GM19239 (cell line): Measurements from ENCODE around the gene MEOX1.

Experiments used
- DNase-seq: peaks from one replicate; pipeline ENCODE4 v3.0.0; 2011; ENCODE audit warnings: low spot score; ENCODE audit not compliant: insufficient read length
- FAIRE-seq: peaks from 2 replicates; lab custom pipeline; 2011; peaks lifted over from hg19 to GRCh38; lab: Jason Lieb, UNC

The MEOX1 gene

DNA sequence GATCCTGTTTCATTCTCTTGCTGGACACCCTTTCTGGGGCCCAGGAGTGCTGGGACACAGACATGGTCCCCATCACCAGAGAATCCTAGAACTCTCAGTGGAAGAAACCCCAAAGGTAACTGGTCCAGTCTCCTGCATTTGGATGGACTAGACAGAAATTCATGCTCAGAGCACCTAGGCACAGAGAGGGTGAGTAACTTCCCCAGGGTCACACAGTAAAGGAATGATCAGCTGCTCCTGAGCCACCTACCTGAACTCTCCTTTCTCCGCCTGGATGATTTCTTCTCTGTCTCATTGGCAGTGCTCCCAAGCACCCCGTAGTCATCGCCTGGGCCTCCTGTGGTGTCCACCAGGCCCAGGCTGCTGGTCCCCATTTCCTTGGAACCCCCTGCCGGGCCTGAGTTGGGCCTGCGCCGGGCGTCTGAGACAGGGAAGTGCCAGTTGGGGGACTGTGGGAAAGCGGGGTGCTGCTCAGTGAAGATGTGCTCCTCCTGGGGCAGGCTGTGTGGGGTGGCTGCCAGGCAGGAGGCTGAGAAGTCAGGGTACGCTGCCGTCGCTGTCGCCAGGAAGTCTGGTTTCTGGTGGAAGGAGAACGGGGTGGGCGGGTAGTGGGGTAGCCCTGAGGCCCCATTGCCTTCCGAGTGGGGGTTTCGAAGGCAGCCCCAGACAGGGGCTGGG, 767 bp downstream of the MEOX1 start:
- FAIRE-seq (no peak), DNase-seq (no peak)

DNA sequence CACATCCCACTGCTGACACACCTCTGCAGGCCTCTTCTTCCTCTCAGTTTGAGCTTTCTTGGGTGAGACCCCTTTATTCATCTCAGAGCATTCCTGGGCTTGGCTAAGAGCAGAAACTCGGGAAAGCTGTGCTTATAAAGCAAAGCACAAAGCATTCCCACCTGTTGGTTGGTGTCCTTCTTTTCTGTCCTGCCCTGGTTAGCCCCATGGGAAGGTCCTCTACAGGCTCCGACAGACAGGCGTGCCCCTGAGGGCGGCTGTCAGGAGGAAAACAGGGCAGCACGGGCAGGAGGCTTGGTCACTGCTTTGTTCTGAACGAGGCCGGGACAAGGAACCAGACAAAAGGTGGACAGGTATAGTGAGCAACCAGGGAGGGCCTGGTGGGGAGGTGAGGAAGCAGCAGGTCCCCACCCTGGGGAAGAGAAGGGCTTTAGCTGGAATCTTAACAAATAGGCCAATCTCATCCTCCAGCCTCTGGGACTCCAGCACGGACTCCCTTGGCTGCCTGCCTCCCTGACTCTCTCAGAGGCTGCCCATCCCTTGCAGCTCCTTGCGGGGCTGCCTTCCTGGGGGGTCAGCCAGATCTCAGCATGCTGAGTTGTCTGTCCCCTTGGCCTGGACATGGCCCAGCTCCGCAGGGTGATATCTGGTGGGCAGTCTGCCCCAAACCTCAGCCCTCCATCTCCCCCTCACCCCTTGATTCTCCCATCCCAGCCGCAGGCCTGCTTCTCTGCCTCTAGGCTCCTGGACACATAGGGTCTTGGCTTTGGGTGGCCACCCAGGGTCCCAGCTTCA, 1.7 kb downstream of the MEOX1 start:
- FAIRE-seq = no peak

DNA sequence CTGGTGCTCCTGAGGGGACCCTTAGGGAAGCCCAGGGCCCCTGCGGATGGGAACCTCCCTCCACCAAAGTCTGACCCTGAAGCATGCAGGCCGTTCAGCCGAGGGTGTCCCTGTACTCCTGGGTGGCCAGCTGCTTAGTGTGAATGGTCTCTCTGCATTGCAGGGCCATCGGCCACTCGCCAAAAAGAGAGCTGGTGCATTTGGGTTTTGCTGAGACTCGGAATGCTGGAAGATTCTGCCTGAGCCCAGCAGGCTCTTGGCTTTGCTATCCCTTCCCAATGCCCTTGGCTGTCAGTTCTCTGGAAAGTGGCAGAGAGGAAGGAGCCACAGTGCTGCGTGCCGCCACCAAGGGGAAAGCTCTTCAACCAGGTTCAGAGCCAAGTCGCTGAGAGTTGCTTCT, 2.8 kb downstream of the MEOX1 start:
- DNase-seq (no peak), FAIRE-seq (no peak)

More for the DNA sequence above, 1.7 kb downstream of the MEOX1 start:
- no peak for DNase-seq

DNA sequence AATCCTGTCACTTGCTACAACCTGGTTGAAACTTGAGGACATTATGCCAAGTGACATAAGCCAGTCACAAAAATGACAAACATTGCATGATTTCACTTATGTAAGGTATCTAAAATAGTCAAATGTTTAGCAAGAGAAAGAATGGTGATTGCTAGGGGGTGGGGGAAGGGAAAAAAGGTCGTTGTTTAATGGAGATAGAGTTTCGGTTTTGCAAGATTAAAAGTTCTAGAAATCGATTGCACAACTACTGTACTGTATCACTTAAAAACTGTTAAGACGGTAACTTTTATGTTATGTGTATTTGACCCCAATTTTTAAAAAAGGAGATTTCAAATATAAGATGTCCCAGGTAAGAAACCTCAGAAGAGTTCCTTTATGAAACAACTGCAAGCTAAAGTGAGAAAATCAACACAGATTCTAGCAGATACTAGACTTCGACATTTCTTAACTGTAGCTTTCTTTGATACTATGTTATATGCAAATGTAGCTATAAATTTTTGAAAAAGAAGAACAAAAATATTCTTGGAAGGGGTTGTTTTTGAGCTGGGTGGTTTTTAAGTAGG, 5.9 kb downstream of the MEOX1 start:
- no peak for FAIRE-seq
- DNase-seq = no peak

DNA sequence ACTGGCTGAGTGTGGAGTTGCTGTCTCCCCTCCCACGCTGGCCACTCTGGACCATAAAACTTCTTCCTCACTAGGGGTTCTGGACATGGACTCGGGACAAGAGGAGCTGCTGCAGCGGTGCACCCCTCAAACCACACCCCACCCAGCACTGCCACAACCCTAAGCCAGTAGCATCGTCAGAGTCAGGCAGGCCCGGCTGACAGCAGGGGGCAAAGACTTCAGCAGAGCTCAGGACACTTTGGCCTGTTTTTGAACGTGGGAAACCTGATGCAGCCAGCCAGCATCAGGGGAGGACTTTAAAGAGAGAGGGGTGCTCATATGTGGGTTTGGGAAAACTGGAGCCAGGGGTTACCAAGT, 9.6 kb downstream of the MEOX1 start:
- no peak for FAIRE-seq
- no peak for DNase-seq

DNA sequence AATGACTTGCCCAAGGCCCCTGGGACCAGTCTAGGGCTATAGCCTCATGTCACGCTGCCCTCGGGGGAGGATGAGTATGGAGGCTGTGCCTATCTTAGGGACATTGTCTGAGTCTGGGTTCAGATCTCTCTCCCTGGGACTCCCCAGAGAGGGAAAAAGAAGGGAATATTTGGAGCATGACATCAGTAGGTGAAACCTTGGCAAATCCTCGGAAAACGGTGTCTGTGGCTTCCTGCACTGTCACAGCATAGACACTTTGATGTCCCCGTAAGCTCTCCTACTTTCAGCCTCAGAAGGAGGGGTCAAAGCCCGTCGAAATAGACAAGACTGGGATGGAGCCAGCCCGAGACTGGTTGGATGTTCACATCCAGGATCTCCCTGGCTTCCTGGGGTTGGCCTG, 11.3 kb downstream of the MEOX1 start:
- FAIRE-seq = no peak
- no peak for DNase-seq

DNA sequence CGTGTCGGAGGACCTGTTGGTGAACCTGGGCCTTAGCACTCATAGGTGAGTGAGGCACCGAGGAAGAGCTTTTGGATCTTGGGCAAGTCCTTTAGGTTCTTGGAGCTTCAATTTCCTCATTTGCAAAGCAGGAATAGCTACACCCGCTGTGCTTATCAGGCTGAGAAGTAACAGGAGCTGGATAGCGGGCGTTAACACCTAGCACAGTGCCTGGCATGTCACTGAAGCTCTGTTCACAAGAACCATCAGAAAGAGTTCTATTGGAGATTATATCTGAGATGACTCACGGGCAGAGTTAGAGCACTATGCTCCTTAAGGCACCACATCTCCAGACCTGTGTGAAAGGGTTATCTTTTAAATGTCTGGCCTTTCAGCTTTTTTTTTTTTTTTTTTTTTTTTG, 12.8 kb downstream of the MEOX1 start:
- FAIRE-seq (no peak), DNase-seq (no peak)

DNA sequence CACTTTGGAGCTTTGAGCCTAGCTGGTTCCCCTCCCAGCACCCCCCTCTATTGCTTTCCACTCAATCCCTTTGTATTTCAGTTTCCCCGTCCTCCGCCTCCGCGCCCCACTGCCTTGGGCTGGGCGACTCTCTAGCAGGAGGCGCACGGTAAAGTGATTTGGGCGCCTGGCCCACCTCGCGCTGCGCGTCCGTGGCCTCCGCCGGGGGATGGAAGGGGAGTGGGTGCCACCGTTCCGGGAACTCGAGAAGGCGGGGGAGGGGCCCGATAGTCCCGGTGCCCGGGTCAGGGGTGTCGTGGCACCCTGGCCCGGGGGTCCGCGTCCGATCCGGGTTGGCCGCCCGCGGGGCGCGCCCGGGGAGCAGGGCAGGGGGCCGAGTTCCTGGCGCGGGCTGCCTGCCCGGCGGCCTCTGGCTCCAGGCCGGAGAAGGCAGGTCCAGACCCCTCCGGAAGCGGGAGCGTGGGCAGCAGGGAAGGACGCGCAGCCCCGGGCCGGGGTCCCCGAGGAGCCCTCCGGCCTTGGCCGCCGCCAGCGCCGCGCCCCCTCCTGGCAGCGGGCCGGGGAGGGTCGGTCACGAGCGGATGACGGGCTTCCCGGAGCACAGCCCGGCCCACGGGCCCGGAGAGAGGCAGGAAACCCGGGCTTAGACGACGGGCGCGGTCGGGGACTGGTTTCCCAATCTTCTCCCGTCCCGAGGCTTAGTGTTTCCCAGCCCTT, 15.8 kb downstream of the MEOX1 start:
- FAIRE-seq (no peak), DNase-seq (no peak)

DNA sequence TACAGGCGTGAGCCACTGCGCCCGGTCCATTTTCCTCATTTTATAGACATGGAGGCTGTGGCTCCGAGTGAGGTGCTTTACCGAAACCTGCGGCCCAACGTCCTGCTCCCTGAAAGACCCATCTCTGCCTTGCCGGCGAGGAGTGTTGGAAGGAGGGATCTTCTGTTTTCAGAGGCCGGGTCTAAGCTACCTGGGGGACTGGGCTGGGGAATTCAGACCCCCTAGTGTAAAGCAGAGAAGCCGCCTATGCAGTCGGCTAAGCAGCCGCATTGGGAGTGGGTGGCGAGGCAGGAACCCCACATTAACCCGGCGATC, 16.3 kb downstream of the MEOX1 start:
- DNase-seq (no peak), FAIRE-seq (no peak)

DNA sequence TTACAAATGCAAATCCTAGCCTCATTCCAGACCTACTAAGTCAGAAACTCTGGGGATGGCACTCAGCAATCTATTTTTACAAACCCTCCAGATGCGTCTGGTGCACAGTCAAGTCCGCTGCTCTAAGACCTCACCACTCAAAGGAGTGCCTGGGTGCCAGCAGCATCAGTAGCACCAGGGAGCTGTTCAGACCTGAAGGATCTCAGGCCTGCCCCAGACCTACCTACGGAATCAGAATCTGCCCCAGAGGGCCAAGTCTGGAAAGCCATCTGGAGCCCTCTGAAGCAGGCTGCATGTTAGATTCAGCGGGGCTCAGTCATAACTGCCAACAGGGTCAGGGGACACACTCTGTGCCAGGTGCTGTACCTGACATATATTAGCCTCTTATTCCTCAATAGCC, 17.6 kb downstream of the MEOX1 start:
- FAIRE-seq (no peak), DNase-seq (no peak)

DNA sequence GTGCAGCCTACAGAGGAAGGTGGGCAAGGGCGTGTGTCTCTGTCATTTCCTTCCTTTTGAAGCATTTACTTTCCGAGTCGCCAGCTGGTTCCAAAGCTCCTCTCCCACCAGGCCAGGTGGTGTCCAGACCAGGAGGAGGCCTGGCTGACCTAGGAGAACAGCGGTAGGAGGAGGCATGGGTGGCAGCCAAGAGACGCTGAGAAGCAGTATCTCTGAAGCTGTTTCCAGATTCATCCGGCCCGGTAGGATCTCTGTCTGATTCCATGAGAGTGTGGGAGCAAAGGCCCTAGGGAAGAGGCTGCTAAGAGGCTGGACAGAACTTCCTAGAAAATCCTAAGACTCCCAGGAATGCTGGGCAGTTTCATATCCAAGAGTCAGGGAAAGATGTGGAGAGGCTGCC, 20.3 kb downstream of the MEOX1 start:
- no peak for DNase-seq
- no peak for FAIRE-seq

DNA sequence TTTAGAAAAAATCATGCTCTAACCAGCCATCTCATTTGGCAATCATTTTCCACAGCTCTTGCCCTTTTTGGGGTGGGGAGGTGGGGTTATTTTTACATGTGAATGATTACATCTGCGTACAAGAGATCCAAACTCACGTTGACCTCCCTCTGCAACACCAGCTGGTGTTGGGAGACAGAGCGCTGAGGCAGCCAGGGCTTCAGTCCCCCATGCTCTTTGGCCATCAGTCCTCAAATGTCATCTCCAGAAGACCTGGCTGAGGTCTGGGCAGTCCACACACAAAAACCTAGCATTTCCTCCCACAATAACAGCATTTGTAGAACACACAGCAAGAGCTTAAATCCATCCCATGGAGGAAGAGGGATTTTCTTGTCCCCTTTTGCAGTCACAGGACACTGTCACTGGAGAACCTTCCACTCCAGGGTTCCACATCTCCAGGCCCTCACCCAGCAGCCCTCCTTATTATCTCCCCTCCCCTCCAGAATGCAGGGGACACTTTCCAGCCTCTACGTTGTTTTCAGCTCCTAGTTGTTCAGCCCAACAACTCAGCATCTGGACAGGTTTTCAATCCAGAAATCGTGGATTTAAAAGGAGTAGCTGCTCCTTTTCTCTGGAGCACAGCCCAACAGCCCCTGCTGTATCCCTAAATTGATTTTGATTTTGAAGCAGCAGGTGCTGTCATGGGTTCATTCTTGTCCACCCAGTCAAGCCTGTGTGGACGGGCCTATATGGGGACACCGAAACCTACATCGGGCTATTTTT, 21.1 kb downstream of the MEOX1 start:
- no peak for DNase-seq
- no peak for FAIRE-seq

DNA sequence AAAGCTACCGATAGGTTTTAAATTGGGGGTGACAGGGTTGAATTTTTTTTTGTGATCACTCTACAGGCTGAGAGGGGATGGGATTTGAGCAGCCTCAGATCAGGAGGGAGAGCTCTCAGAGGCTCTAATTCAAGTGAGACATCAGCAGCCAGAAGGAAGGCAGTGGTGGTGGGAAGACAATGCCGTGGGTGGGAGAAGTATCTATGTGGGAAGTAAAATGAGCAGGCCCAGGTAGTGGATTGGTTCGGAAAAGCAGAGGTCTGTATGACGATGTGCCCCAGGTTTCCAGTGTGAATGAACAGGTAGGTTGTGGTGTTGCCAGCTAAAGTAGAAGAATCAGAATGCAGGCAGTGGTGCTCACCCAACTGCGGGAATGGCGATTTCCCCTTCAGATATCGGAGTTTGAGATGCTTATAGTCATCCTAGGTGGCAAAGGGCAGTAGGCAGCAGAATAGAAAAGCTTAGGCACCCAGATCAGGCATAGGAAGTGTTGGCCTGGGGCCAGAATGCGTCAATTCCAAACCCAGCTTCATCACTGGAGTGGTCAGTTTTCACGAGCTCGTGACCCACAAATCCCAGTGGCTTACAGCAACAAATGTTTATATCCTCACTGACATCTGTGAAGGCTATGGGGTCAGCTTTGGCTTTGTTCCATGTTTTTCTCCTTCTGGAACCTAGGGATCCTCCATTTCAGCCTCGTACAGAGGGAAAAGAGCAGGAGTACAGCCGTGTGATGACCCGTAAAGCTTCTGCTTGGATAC, 24.0 kb downstream of the MEOX1 start:
- FAIRE-seq = no peak
- DNase-seq = no peak

DNA sequence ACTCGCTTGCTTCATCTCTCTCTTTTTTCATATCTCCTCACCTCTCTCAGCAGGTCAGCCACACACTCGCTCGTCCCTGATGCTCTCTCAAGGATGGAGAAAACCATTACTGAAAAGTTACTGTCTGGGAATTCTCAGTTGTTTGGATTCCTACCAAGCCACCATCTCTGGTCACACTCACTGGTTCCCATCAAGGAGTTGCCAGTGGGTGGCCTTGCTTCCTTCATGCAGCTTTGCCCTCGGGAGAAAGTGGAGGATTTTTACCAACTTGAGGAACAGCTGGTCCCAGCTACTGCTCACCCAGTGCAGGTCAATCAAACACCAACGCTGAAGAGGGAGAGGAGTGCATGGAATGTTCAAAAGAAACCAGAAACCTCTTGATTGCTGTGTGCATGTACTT, 25.3 kb downstream of the MEOX1 start:
- no peak for DNase-seq
- FAIRE-seq = no peak

DNA sequence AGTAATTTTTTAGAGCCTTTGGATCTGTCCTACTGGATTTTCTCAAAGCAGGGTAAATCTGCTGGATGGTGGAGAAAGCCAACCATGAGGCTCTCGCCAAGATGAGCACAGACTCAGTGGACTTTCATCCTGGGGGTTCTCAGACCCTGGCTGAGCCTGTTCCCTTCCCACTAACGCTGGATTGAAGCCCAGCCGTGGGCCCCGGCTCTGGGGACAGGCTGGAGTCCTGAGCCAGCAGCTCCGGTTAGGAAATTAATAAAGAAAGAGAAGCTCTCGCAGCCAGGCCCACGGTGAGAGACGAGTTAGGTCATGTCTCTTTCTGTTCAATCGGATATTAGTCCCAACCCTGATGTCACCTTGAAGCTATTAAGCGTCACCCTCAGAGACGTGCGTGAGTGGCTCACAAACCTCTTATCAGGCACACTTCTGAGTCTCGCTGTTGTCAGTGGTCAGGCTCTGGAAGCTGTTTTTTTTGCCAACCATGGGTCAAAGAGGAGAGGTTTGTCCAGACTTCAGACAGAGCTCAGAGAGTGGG, 27.1 kb downstream of the MEOX1 start:
- FAIRE-seq (no peak), DNase-seq (no peak)

DNA sequence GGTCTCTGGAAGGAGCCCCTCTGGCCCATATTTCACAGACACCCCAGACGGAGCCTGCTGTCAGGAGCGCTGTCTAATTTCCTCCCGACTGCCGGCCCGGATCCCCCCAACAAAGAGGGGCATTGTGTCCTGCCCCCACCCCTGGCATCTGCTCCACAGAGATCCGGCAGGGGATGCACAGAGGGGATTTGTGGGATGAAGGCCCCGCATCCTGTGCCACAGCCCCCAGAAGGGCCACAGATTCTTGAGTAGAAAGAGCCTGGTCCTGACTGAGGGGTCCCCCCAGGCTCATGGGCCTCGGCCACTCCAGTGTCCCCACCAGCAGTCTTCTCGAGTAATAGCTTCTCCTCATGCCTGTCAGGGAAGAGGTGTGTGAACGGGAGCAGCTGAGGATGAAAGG, 29.5 kb downstream of the MEOX1 start:
- FAIRE-seq (no peak), DNase-seq (no peak)

DNA sequence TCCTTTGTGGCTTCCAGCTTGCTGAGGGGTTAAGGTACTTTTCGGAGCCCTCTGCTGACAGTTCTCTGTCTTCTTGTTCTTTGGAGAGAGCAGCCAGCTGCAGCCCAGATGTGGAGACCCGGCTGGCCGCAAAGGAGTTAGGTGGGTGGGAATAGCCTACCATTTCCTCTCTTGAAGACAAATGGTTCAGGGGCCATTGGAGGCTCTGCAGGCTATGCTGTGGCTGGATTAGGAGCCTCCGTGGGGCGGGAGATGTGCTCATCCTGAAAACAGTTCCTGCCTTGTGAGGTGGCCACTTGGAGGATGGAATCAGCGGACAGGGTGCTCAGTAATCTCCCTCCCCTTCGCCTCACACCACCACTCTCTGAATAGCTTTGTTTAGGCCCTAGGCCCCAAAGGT, 30.3 kb downstream of the MEOX1 start:
- DNase-seq (no peak), FAIRE-seq (no peak)

DNA sequence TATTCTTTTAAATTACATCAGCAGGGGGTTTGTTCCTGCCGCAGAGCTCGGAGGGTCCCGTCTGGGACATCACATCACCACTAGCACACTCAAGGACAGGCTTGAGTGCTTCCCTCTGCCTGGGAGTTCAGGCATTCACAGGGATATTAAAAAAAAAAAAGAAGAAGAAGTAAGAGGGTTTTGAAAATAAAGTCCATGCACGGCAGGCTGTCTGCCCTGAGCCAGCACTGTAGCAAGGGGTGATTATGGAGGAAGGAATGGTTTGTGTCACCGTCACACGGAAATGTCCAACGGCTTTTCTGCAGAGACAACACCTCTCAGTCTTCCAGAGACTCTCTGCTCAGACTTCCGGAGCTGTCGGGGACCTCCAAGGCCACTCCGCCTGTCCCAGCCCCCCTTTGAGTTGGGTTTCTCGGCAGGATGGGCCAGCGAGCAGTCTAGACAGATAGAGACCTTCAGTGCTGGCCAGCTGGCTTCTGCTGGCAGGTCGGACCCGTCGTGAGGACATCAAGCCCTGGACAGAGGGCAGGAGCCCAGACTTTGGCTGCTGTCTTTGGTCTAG, 33.6 kb downstream of the MEOX1 start:
- no peak for FAIRE-seq

DNA sequence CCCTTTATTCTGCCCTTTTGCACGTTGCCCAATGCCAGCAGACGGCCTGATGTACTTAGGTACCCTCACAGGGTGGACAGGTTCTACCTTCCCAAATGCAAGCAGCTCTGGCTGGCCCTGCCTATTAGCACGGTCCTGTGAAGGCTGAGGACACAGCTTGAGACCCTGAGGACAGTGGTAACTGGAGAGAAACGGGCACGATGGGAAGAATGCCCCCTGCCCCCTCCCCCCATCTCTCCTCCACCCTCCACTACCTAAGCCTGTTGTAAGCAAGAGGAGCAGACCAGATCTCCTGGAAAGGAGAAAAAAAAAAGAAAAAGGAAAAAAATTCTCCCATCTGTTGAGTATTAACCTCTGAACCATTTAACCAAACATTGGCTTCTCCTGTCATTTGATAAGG, 34.1 kb downstream of the MEOX1 start:
- DNase-seq (no peak), FAIRE-seq (no peak)

More for the DNA sequence above, 33.6 kb downstream of the MEOX1 start:
- no peak for DNase-seq
